NCI-H128 (cell line): ENCODE results near the gene SHC3.
A peak's percentile ranks its signal among the peaks of the same experiment; 100 is the strongest.

Experiments used
- DNase-seq: peaks from one replicate; lab custom pipeline; 2025; ENCODE audit not compliant: unreplicated experiment; lab: John Stamatoyannopoulos, UW

Gene SHC3

GRCh38 chr9:89186960-89187359 lies 8.3 kb upstream of the SHC3 start:
- DNase-seq: no peak

GRCh38 chr9:89185980-89186379 lies 7.4 kb upstream of the SHC3 start:
- DNase-seq: no peak

DNA sequence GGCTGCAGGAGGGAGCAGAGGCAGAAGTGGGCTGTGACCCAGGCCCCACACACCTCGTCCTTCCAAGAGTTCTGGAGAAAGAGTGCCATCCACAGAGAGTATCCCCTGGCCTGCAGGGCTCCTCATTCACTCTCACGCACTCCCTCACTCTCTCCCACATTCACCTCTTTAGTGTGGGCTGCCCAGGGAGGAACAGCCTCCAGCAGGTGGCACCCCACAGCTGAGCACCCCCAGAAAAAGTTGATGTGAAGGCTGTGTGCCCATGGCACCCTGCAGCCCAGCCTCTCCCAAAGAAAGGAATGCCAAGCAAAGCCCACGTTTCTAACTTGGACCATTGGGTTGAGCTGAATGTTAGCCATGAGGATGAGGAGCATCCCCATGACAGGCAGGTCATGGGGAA lies 4.5 kb upstream of the SHC3 start:
- no peak for DNase-seq

- no peak for DNase-seq
These were observed 3.8 kb upstream of the SHC3 start for GRCh38 chr9:89182369-89182768.

DNA sequence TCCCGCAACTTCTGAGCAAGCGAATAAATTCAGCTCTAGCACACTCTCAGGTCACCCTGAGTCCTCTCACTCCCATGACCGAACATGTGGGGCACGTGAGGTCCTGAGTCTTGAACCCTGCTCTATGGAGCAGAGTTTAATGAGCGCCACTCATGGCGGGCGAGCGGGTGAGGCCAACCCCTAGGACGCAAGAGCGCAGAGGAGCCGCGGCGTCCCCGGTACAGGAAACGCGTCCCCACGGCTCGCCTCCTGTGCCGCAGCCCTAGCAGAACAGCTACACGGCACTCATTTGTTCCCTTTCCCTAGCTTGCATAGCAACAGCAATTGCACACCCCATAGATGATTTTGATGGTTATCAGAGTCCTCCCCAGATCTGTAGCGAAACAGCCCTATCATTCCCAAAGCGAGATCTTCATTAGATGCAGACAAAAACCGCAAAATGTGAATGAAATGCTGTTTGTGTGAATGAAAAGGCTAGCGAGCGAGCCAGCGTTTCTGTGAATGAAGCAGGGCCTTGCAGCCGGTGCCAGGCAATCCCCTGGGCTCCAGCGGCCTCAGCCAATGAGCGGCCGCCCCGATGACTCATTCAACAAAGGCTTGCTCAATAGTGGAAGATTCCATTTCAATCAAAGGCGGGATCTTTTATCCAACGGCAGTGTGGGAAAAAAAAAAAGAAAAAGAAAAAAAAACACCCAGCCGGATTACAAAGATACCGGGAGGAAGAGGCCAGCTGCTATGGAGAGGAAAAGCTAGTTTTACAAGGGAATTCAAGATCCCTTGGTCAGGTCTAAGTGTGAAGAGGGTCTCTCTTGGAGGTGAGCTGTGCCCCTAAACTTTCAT lies 1.5 kb upstream of the SHC3 start:
- DNase-seq: peak; percentile 86

DNA sequence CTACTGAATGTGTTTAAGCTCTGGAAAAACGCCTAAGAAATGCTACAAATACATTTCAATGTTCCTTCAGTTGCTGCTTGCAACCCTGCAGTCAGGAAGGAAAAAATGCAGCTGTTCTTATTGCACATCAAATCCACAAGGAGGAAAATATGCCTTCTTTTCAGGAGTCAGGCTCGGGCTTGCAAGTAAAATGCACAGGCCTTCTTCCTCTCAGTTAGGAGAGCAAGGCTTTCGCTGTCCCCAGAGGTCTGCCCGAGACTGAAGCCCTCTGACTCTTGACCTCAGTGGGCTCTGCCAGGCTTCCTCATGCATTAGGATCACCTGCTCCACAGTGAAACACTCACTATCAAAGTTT lies 899 bp upstream of the SHC3 start:
- no peak for DNase-seq

DNA sequence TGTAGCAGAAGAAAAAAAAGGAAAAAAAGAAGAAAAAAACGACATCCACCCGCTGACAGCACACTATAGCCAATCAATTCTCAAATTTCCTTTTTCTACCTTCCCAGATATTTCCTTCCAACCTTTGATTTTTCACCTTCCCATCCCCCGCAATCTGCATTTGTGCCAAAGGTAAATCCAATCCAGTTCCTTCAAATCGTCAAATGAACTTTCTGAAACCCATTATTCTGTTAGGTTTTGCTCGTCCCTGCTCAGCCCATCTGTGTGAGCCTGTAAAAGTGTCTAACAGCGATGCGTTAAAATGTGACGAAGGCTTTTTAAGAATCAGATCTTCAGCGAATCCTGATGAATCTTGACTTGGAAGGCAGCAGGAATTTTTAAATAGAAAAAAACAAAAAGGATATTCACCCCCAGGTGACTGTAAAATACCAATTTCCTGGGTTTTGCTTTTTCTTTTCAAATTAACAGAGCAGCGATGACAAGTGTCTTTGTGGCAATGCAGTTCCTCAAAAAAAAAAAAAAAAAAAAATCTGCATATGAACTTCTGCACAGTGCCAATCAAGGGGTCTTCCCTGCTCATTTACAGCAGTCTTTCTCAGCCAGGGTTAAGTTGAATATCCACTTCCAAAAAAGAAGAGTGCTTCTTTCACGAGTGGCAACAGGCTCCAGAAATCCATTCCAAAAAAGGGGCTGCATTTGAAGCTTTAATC lies 367 bp upstream of the SHC3 start:
- DNase-seq: no peak

DNA sequence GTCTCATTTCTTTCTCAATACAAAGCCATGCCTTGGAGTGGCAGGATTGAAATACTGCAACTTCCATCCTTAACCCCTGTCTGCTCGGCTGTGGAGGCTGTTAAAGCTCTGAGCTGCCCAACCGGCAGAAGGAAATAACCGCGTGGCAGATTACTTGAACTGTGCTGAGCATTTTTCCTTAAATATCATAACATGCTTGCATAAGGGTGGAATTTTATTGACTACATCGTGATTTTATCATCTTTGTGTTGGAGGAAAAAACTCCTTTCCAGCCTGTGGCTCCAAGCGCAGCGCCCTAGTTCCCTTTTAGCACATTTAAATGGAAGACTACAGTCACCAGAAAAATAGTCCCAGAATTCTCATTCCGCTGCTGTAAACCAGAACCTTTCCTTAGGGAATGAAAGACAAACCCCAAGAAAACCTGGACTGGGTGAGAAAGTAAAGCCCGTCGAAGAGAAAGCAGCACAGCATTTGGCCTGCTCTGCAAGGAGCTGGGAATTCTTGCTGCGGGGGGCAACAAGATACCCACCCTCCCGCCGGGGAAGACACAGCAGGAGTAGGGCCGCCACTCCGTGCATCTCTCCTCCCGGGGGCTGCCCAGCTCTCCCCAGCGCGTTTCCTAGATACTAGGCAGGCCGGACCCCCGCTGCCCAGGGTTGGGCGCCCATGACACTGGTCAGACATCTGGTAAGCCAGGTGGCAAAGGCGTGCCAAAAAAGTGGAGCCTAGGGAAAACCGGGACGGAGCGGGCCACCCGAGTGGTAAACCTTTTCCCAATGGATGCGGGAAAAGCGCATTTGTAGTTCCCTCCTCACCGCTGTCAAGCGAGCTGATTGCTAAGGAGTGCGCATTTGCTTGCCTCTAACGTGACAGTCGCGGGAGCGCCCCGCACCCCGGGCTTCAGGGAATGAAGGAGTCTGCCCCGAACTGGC lies 1.3 kb downstream of the SHC3 start:
- no peak for DNase-seq

DNA sequence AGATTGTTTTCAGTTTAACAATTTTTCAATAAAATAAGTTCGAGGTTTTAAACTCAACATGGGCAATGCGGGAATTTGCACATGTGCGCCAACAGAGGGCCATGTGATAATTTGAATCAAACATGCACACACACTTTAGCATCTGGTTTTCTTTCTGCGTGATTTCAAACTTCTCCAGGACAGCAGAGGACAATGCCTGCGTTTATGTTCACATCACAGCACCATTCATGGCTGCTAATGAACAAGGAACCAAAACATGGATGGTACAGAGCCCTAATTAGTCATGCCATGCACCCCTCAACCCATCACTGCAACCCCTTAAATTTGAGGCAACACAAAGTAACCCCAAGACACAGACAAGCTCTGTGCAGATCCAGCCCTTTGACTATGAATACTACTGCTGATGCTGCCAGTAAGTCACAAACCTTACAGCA lies 2.8 kb downstream of the SHC3 start:
- DNase-seq: no peak

- no peak for DNase-seq
These were observed 4.3 kb downstream of the SHC3 start for GRCh38 chr9:89174291-89174690.

DNA sequence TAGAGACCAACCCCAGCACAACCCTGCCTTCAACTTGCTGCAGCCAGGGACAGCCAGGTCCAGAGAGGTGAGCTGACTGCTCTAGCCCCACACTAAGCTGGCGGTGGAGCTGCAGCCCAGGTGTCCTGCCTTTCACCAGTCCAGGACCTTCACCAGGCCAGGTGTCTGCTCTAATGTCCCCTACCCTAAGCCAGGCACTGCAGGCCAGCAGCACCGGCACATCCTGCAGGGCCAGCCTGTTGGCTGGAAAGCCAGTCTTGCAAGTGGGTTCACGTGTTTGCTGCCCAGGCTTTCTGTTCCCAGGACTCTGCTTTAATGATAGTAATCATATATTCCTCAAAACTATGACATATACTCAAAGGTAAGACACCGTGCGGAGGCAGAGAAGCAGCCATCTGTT lies 5.5 kb downstream of the SHC3 start:
- DNase-seq: no peak

- DNase-seq: no peak
These were observed 6.2 kb downstream of the SHC3 start for GRCh38 chr9:89172398-89172797.

- DNase-seq: no peak
These were observed 6.9 kb downstream of the SHC3 start for GRCh38 chr9:89171693-89172092.

DNA sequence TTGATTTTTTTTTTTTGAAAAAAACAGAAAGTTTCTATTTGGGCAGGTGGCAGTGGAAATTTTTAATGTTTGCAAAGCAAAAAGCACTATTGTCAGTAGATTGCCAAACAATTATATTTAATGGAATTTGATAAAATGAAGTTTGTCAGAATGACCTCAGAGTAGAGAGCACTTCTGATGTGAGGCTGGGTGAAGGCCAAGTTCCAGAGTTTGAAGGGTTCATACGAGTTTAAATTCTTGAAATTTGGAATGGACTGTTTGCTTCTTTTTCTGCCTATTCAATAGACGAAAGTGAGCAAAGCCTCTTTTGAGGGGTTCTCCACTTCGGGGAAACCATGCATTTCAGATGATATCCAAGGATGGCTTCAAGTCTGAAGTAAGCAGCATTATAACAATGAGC lies 7.4 kb downstream of the SHC3 start:
- no peak for DNase-seq

- DNase-seq: no peak
These were observed 9.5 kb downstream of the SHC3 start for GRCh38 chr9:89168901-89169813.

DNA sequence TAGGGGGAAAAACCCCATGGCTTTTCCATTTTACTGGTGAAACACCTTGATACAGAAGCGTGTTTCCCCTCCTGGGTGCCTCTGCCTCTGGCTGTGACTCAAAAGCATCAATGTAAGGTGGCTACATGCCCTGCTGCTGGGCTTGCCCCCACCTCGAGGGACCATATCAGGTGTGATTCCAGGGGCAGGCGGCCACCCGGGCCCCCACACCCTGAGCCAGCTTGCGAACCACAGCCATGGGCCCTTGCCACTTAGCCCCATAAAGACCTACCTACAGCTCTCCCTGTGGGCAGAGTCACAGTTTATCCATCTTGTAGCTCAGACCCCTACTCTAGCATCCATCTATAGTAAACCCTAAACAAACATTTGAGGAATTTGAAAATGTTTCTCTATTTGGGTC lies 10.8 kb downstream of the SHC3 start:
- DNase-seq: no peak

DNA sequence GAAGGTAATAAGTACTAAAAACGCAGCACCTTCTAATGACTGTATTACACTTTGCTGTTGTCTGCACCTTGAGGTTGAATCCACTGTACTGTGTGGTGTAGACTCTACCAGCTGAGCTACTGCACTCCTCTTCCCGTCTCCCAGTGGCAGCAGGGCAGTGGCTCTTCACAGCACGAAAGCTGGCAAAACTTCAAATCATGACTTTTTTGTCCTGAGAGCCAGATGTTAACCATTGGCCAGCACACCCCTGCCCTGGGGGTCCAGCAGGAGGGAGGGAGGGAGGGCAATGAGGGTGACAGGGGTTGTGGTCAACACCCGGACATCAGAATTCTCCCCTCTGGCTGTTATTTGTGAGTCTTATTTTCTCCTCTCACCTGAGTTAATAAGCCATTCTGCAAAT lies 11.8 kb downstream of the SHC3 start:
- no peak for DNase-seq

GRCh38 chr9:89165880-89166279 lies 12.7 kb downstream of the SHC3 start:
- DNase-seq: no peak

DNA sequence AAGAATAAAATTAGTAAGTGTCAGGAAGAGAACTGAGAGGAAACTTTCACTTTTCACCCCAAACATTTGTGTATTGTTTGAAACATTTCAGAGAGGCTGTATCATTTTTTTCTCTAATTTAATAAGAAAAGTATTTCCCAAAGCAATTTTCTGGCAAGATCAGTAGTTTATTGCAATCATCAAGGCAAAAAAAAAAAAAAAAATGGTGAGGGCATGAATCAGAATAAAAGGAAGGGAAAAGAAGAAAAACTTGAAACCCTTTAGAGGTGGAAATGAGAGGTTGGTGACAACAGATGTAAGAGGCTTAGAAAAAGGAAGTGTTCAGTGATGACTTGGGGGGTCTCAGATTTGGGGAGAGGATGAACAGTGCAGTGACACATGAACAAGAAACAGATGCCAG lies 13.3 kb downstream of the SHC3 start:
- no peak for DNase-seq

DNA sequence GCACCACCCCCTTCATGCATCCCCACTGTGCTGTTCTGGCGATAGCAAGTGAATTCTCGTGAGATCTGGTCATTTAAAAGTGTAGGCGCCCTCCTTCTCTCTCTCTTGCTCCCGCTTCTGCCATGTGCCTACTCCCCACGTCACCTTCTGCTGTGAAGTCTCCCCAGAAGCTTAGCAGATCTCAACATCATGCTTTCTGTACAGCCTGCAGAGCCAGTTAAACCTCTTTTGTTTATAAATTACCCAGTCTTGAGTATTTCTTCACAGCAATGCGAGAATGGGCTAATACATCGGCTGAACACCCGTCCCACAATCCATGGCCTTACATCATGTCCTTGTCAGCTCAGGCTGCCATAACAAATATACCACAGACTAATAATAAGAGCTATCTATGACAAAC lies 17.4 kb downstream of the SHC3 start:
- DNase-seq: no peak

GRCh38 chr9:89160806-89161205 lies 17.8 kb downstream of the SHC3 start:
- DNase-seq: no peak
